CD4-positive, alpha-beta T cell treated with Interleukin-21 for 1 hour (primary cell): Measurements from ENCODE around the gene SPATS2L.

Source experiments
- DNase-seq: peaks from one replicate; pipeline ENCODE4 v3.0.0-alpha.2; 2020

The SPATS2L gene

DNA sequence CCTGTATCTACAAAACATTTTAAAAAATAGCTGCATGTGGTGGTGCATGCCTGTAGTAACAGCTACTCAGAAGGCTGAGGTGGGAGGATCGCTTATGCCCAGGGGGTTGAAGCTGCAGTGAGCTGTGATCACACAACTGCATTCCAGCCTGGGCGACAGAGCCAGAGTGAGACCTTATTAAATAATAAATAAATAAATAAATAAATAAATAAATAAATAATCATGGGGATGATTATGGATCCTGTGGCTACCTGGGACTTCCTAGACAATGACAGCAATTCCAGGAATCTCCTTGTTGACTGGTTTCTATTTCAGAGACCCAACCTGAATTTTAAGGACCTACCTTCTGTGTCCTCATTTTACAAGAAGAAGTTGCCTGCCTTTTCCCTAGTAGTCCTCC lies 111.9 kb downstream of the SPATS2L start:
- no peak for DNase-seq

DNA sequence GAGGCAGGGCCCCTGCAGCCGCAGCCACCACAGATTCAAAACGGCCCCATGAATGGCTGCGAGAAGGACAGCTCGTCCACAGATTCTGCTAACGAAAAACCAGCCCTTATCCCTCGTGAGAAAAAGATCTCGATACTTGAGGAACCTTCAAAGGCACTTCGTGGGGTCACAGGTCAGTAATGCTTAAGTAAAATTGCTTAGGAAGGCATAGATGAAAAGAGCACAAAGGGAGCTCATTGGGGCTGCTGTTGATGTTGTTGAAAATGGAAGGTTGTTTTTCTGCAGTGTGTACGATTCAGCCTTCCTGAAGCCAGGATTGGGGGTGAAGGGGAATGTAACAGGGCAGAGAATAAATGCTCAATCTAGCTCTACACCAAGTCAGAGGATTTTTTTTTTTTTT lies 112.8 kb downstream of the SPATS2L start:
- DNase-seq = no peak

DNA sequence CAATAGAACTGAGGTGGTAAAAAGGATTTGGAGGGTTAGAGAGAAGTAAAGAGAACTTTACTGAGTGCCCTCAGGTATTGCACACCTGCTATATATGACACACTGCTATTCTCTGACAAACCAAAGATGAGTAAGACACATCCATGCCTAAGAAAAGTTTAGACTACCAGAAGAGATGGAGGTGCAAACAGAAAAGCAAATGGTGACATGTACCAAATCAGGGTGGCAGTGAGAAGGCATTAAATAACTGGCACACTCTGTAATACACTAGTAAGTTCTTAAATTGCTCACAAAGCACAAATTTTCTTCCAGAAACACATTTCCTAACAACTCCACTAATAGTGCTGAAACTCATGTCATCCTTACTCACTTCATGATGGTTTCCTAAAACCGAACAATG lies 114.8 kb downstream of the SPATS2L start:
- no peak for DNase-seq

DNA sequence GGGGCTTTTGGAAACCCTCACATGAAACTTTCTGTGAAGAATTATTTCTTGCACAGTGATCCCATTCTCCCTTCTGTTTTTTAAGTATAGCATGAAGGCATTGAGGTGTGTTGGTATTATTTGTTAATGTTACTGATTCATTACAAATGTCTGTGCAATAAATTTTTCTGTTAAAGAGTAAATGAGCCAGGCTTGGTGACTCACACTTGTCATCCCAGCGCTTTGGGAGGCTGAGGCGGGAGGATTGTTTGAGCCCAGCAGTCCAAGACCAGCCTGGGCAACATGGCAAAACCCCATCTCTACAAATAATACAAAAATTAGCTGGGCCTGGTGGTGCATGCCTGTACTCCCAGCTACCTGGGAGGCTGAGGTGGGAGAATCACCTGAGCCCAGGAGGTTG lies 115.6 kb downstream of the SPATS2L start:
- no peak for DNase-seq

DNA sequence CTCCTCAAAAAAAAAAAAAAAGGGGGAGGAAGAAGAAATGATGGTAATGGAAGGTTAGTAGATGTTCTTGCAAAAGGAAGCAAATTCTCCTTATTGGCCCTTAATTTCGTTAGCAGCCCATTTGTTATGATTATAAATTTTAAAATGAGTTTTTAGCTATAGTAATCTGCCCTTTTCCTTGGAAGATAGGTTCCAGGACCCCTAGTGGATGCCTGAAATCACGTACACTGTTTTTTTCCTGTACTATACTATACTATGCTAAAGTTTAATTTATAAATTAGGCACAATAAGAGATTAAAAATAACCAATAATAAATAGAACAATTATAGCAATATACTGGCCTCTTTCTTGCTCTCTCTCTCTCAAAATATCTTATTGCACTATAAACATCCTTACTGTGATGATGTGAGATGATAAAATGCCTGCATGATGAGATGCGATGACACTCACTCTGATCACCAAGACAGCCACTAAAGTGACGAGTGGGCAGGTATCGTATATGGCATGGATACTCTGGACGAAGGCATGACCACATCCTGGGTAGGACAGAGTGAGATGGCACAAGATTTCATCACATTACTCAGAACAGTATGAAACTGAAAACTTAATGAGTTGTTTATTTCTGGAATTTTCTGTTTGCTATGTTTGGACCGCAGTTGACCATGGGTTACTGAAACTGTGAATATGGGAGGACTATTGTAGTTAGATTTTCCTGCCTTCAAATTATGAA lies 116.2 kb downstream of the SPATS2L start:
- DNase-seq = no peak

DNA sequence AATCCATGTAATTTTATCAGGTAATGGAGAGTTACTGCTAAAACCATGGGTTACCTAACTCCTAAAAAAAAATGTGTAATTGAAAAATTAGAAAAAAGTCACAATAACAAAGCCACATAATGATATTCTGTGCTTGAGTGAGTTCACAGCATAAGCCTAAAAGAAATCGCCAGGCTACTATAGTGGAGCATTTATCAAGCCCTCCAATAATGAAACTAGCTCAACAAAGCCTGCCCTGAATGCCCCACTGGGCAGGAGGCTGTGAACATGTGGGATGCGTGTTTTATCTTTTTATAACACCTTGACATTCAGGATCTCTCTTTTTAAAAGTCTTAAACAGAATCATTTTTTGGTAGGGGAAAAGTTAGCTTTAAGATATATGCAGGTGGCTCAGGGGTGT lies 117.0 kb downstream of the SPATS2L start:
- no peak for DNase-seq

GRCh38 chr2:200425026-200425821 lies 118.7 kb downstream of the SPATS2L start:
- DNase-seq = no peak

- no peak for DNase-seq
Measured at GRCh38 chr2:200426754-200427153, 120.3 kb downstream of the SPATS2L start.

DNA sequence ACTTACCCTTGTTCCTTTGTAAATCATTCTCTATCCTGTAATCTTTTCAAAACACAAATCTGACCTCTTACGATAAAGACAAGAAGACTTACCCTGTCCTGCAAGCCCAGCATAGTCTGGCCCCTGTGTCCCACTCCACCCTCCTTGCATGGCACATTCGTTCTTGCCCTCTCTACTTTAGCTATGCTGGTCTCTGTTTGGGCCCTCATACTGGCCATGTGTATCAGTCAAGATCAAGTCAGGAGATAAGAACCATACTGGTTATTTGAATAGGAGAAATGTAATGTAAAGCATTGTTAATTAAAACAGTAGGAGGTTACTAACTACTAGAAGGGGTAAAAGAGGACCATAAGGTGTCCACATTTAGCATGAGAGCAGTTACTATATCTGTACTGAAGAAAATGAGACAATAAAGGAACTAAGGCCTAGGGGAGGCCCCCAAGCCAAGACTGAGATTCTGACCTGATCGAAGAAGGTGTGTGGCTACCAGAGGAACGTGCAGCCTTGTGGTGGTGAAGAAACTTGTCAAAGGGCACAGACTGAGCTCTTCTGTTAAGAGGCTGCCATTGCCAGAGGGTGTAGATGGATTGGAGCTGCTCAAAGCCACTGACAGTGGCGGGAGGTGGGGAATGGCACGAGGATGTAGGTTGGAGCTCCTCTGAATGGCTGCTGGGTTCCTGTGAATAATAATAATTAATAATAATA lies 122.6 kb downstream of the SPATS2L start:
- no peak for DNase-seq

GRCh38 chr2:200430017-200430416 lies 123.5 kb downstream of the SPATS2L start:
- no peak for DNase-seq

- DNase-seq = no peak
Measured at GRCh38 chr2:200431996-200432705, 125.7 kb downstream of the SPATS2L start.

GRCh38 chr2:200435379-200435778 lies 128.9 kb downstream of the SPATS2L start:
- DNase-seq = no peak

GRCh38 chr2:200438251-200438650 lies 131.8 kb downstream of the SPATS2L start:
- DNase-seq = no peak

- DNase-seq = no peak
Measured at GRCh38 chr2:200438846-200439245, 132.4 kb downstream of the SPATS2L start.

- DNase-seq = no peak
Measured at GRCh38 chr2:200439981-200440380, 133.5 kb downstream of the SPATS2L start.

DNA sequence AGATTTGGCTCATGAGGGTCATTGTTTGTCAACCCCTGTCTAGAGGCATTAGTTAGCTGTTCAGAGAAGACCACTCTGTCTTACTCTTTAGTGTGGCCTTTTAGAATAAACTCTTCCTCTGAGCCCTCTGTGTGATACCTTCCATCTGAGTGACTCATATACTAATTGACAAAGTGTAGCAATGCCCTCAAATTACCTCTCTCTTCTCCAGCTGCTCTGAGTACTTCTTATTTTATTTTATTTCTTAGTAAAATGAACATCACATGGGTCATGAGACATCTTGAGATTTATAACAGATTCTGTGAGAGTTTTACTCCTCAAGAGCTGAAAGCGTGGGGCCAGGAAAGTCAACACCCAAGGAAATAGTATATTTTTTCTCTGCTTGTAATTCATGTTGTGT lies 136.0 kb downstream of the SPATS2L start:
- DNase-seq = no peak

GRCh38 chr2:200443376-200443775 lies 136.9 kb downstream of the SPATS2L start:
- DNase-seq = no peak

DNA sequence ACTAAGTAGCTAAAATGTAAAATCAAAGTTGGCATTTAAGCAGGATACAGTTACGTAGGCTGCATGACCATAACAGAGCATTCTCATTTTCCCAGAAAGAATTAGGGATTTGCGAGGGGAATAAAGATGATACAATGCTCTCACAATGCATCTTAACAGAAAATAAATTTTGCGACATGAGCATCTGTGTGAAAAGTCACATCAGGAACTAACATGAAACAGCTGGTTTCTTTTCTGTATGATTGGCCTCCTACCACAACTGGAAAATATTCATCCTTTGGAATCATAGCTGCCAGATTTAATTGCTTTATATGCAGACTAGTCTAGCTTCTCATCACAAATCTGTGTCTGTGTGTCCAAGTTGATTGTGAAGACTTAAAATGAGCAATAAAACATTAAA lies 137.4 kb downstream of the SPATS2L start:
- DNase-seq = no peak

DNA sequence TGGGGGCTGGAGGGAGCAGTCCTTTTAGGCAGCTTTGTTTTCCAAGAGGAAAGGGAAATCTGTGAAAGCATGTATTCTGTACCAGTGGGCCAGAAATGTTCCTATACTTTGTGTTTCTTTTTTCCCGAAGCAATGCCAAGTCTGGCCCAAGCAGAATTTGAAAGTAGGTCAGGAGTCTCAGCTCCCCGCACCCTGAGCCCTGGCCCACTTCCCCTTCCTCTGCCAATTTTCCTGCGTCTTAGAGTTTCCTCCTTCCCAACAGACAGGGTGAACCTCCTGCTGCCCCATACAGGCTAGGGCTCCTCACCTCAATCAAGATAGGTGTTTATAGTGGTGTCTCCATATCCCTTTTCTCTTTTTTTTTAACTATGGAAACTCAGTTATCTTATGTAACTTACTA lies 138.0 kb downstream of the SPATS2L start:
- no peak for DNase-seq

DNA sequence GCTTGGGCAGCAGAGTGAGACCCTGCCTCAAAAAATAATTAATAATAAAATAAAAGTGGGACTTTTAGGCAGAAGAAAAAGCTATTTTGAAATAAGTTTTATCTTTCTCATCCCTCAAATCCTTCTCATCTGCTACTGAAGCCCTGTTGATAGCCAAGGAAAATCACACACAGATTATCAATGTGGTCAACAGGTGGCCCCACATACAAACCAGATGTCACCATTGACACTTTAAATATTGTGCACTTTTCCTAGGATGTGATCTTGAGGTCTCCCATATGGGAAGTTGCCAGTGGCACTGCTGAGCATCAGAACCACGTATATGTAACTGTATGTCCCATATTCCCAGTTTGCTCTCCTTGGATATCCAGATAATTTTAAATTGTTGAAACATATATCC lies 138.8 kb downstream of the SPATS2L start:
- DNase-seq = no peak

DNA sequence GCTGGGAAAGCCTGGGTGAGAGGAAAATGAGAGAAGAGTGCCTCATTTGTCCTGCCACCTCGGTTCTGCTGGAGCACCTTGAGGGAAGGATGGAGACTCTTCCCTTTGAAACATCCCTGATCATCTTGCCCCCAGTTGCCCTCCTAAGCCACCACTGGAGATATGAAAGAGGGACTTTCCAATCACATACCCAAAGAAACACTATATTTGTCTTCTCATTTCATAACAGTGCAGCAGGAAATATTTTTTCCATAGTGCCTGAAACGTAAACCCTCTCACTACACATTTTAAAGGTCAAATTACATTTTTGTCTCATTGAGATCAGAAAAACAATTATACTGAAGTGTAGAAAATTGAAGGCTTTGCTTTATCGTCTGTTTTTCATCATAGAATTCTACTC lies 140.1 kb downstream of the SPATS2L start:
- DNase-seq = no peak

DNA sequence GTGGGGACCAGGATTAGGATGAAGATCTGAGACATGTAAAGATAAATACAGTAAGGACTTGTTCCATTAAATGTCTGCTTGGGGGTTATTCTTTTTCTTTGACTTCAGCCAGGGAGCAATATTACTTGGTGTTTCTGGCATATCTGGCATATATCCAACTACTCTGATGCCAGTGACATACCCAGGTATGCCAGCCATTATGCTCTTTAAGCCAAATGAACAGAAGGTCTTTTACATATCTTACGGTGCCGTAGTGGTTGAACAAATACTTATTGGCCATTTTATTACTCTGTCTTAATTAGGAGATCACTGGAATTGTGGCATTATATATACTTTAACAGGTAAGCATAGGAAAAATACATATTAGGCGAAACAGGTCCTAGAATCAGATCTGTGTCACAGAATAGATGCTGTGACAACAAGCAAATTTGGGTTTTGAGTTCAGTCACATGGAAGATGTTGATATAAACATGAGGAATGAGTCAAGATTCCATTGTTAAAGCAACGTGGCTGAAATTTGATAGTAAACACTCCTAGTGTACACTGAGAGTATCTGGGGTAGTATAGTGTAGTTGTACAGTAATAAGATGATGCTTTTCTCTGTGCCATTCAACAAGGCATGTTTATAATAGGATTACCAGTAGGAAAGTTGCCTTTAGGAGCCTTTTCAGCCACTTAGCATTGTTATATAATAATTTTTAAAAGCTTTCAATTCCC lies 140.8 kb downstream of the SPATS2L start:
- DNase-seq = no peak

DNA sequence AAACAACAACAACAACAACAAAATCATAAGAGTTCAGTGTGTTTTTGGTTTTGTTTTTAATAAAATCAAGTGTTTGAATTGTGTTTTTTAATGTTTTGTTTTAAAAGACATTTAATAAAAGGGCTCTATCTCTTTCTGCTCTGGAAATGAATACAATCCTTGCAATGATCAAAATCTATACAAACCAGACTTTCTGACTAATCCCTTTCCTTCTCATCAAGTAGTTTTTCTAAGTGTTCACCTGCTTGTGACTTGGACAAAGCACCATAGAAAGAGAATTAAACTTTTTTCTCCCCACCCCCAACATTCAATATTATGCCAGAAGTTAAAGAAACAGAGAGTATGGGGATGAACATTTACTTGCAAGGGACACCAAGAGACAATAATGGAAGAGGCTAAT lies 142.0 kb downstream of the SPATS2L start:
- DNase-seq = no peak
